Activated T-helper 17 cell treated with anti-CD3 and anti-CD28 coated beads, Interleukin-2, amount 50 U/mL, for 72 hours (primary cell): Measurements from ENCODE around the gene TEX38. TPM values are rescaled to one million over a fixed set of nuclear protein-coding genes. Genes with fewer than 3 reads are reported as not detected.
"Not testable (repeated sequence)": the region's sequence is repeated elsewhere in the genome, so short reads cannot be mapped to it uniquely, and the experiment has no call there.

Experiments used
- ATAC-seq: fragments of 150-1000 bp; cut with Tn5 transposase; replicated peaks from 2 replicates; pipeline ENCODE4 v1.10.0; 2021; ENCODE audit warnings: mild to moderate bottlenecking, moderate library complexity
- H3K27ac Mint-ChIP-seq: one replicate; pipeline ENCODE4 v1.8.0; 2022; ENCODE audit warnings: mixed read lengths
- H3K27me3 Mint-ChIP-seq: one replicate; pipeline ENCODE4 v1.8.0; 2022; ENCODE audit warnings: mixed read lengths
- H3K36me3 Mint-ChIP-seq: one replicate; pipeline ENCODE4 v1.8.0; 2022; ENCODE audit warnings: low read depth, mild to moderate bottlenecking, mixed read lengths
- H3K4me1 Mint-ChIP-seq: one replicate; pipeline ENCODE4 v1.8.0; 2022; ENCODE audit warnings: mixed read lengths
- H3K4me3 Mint-ChIP-seq: one replicate; pipeline ENCODE4 v1.8.0; 2022; ENCODE audit warnings: mild to moderate bottlenecking, mixed read lengths
- H3K9me3 Mint-ChIP-seq: one replicate; pipeline ENCODE4 v1.8.0; 2022; ENCODE audit warnings: mixed read lengths
- total RNA-seq, 2 donors: library from RNA; stranded (reverse); gene quantifications; one replicate each; pipeline ENCODE4 v1.2.3, GENCODE V29; 2022

TEX38 gene
- total RNA-seq, 2 donors from 2014 or later = 0.26 TPM; not detected in 1

- H3K36me3 Mint-ChIP-seq = peaks cover 86% of the 10 kb centered on the region
- H3K9me3 Mint-ChIP-seq = peaks cover 3% of the 10 kb centered on the region
- H3K4me3 Mint-ChIP-seq = no peak overlapping the region
- H3K4me1 Mint-ChIP-seq = peaks cover 15% of the 10 kb centered on the region
- H3K27ac Mint-ChIP-seq = no peak overlapping the region
- ATAC-seq = no peak
- no peaks in the 10 kb centered on the region for H3K27me3 Mint-ChIP-seq
Measured at GRCh38 chr1:46649764-46650163, 21.9 kb upstream of the TEX38 start.

DNA sequence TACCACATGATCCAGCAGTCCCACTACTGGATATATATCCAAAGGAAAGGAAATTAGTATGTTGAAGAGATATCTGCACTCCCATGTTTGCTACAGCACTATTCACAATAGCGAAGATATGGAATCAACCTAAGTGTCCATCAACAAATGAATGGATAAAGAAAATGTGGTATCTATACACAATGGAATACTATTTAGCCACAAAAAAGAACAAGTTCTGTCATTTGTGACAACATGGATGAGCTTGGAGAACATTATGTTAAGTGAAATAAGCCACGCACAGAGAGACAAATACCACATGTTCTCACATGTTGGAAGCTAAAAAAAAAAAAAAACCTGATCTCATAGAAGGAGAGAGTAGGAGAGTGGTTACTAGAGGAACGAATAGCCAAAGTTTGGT is 21.2 kb upstream of the TEX38 start:
- peaks cover 15% of the 10 kb centered on the region for H3K4me1 Mint-ChIP-seq
- H3K27ac Mint-ChIP-seq = no peak overlapping the region
- ATAC-seq = no peak
- peaks cover 3% of the 10 kb centered on the region for H3K9me3 Mint-ChIP-seq
- H3K36me3 Mint-ChIP-seq = peaks cover 88% of the 10 kb centered on the region
- no peaks in the 10 kb centered on the region for H3K27me3 Mint-ChIP-seq
- no peak overlapping the region for H3K4me3 Mint-ChIP-seq

DNA sequence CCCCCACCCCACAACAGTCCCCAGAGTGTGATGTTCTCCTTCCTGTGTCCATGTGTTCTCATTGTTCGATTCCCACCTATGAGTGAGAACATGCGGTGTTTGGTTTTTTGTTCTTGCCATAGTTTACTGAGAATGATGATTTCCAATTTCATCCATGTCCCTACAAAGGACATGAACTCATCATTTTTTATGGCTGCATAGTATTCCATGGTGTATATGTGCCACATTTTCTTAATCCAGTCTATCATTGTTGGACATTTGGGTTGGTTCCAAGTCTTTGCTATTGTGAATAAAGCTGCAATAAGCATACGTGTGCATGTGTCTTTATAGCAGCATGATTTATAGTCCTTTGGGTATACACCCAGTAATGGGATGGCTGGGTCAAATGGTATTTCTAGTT is 20.5 kb upstream of the TEX38 start:
- not testable (repeated sequence) for H3K27ac Mint-ChIP-seq, H3K27me3 Mint-ChIP-seq, ATAC-seq, H3K9me3 Mint-ChIP-seq, H3K4me3 Mint-ChIP-seq
- H3K4me1 Mint-ChIP-seq = peaks cover 15% of the 10 kb centered on the region
- H3K36me3 Mint-ChIP-seq = peaks cover 94% of the 10 kb centered on the region

DNA sequence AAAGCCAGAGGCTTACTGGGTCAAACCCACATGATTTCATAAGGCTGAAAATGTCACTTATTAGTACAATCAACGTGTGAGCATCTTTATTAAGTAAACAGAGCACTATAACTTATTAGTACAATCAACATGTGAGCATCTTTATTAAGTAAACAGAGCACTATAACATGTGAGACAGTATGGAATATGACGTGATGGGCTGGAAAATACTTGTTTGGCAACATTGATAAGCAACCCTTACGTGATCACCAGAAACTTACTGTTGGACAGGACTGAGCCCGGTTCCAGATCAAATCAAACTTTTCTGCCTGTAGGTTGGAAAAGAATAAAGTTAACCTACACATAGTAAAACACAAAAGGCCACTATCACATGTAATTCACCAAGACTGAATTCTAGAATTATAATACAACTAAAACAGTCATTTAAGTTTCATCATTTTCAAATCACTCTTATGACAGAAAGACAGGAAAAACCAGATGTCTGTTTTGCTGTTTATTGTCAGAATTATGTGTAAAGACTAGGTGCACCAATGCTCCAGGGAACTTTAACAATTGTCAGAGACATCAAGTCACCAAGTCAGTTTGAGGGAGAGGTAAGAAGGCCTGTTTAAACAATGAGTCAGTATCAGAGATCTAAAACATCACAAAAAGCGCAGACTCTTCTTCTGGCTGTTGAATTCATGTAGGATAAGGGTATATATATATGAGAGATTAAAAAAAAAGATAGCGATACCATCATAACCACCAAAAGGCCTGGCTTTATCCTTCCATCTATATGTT is 19.1 kb upstream of the TEX38 start:
- Mint-ChIP-seq H3K27me3 (no peaks in the 10 kb centered on the region), H3K27ac (peak overlapping the region; percentile 79), H3K4me3 (no peak overlapping the region), H3K36me3 (peaks cover 92% of the 10 kb centered on the region), H3K9me3 (peaks cover 3% of the 10 kb centered on the region), H3K4me1 (peaks cover 6% of the 10 kb centered on the region)
- ATAC-seq = no peak

DNA sequence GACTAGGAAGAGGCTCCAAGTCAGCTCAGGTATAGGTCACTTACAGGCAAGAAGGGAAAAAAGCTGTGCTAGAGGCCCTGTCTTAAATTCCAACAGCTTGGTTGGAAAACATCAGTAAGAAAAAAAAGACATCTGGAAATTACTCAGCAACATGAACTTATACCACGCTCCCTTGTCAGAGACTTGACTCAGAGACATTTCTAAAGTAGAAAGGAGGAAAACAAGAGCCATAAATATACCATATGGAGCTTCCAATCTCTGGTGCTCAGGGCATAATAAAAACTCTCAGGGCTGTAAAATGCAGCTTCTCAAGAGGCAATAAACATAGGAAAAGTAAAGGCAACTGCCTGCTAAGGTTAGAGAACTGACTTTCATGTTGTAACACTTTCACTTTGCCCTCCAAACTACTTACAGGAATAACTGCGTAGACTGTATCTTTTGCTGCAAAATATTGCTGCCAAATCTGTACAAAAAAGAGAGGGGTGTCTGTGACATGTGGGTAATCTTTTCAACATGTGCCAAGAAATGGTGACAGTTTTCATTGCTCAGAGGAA is 18.2 kb upstream of the TEX38 start:
- Mint-ChIP-seq H3K4me1 (peaks cover 5% of the 10 kb centered on the region), H3K4me3 (peak overlapping the region; percentile 16)
- peak; percentile 80 for ATAC-seq

DNA sequence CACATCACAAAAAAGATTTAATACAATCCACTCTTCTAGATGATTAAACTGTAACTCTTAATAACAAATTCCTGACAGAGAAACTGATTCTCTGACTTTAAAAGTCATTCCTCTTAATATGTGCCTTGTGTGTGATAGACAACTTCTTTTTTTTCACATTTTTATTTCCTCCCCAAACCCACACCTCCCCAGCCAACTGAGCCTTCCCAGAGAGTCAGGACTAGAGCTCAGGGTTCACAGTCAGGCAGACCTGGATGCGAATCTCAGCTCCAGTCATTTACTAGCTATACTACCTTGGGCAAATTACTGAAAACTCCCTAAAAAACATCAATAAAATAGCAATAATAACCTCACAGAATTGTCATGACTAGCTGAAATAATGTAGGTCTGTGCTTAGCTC is 17.6 kb upstream of the TEX38 start:
- ATAC-seq = no peak
- peak overlapping the region; percentile 79 for H3K27ac Mint-ChIP-seq
- peaks cover 94% of the 10 kb centered on the region for H3K36me3 Mint-ChIP-seq
- peaks cover 5% of the 10 kb centered on the region for H3K4me1 Mint-ChIP-seq
- H3K9me3 Mint-ChIP-seq = peaks cover 3% of the 10 kb centered on the region
- H3K27me3 Mint-ChIP-seq = no peaks in the 10 kb centered on the region
- no peak overlapping the region for H3K4me3 Mint-ChIP-seq

More for the DNA sequence above, 18.2 kb upstream of the TEX38 start:
- peak overlapping the region; percentile 79 for H3K27ac Mint-ChIP-seq
- H3K9me3 Mint-ChIP-seq = peaks cover 3% of the 10 kb centered on the region
- H3K36me3 Mint-ChIP-seq = peaks cover 97% of the 10 kb centered on the region
- H3K27me3 Mint-ChIP-seq = no peaks in the 10 kb centered on the region

DNA sequence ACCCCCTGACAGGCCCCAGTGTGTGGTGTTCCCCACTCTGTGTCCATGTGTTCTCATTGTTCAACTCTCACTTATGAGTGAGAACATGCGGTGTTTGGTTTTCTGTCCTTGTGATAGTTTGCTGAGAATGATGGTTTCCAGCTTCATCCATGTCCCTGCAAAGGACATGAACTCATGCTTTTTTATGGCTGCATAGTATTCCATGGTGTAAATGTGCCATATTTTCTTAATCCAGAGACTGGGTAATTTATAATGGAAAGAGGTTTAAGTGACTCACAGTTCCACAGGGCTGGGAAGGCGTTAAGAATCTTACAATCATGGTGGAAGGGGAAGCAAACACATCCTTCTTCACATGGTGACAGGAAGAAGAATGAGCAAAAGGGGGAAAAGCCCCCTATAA is 17.0 kb upstream of the TEX38 start:
- Mint-ChIP-seq H3K36me3 (peaks cover 94% of the 10 kb centered on the region), H3K4me1 (peaks cover 11% of the 10 kb centered on the region)
- not testable (repeated sequence) for H3K27ac Mint-ChIP-seq, ATAC-seq, H3K4me3 Mint-ChIP-seq, H3K27me3 Mint-ChIP-seq, H3K9me3 Mint-ChIP-seq

GRCh38 chr1:46655848-46656247 is 15.8 kb upstream of the TEX38 start:
- peaks cover 92% of the 10 kb centered on the region for H3K36me3 Mint-ChIP-seq
- no peak overlapping the region for H3K4me3 Mint-ChIP-seq
- H3K4me1 Mint-ChIP-seq = peaks cover 11% of the 10 kb centered on the region
- no peak for ATAC-seq
- H3K27me3 Mint-ChIP-seq = no peaks in the 10 kb centered on the region
- H3K27ac Mint-ChIP-seq = no peak overlapping the region
- H3K9me3 Mint-ChIP-seq = no peaks in the 10 kb centered on the region

GRCh38 chr1:46656643-46657042 is 15.0 kb upstream of the TEX38 start:
- Mint-ChIP-seq H3K4me3 (no peak overlapping the region), H3K27me3 (no peaks in the 10 kb centered on the region), H3K4me1 (peaks cover 11% of the 10 kb centered on the region), H3K9me3 (no peaks in the 10 kb centered on the region), H3K36me3 (peaks cover 84% of the 10 kb centered on the region), H3K27ac (no peak overlapping the region)
- no peak for ATAC-seq

GRCh38 chr1:46657775-46658174 is 13.9 kb upstream of the TEX38 start:
- Mint-ChIP-seq H3K27me3 (no peaks in the 10 kb centered on the region), H3K36me3 (peaks cover 73% of the 10 kb centered on the region), H3K4me3 (no peak overlapping the region), H3K27ac (no peak overlapping the region), H3K4me1 (peaks cover 11% of the 10 kb centered on the region), H3K9me3 (no peaks in the 10 kb centered on the region)
- ATAC-seq = peak; percentile 47

DNA sequence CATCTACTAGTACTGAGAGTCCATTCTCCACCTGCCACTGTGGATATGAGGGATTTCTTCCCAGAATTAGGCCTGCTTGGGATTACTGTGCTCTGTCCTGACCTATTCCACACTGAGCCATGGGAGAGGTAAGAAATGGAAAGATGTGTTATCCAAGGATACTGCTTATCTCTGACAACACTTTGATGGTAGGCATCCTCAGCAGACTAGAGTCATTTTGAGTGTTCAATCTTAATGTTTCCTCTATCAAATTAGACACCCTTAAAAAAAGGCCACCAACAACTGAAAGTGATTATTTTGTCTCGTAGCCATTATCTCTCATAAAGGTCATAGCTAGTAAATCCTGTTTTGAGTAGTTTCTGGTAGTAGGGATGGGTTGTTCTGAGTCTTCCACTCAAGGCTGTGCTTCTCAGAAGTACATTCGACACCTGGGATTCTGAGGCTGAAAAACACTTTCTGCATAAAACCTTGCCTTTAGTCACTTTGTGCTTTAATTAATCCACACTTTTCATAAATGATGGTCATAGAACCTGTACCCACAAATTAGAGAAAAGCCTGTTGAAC is 12.3 kb upstream of the TEX38 start:
- no peaks in the 10 kb centered on the region for H3K9me3 Mint-ChIP-seq
- H3K27me3 Mint-ChIP-seq = no peaks in the 10 kb centered on the region
- ATAC-seq = peak; percentile 74
- H3K27ac Mint-ChIP-seq = peak overlapping the region; percentile 54
- peaks cover 6% of the 10 kb centered on the region for H3K4me1 Mint-ChIP-seq
- H3K36me3 Mint-ChIP-seq = peaks cover 74% of the 10 kb centered on the region
- H3K4me3 Mint-ChIP-seq = peak overlapping the region; percentile 39

DNA sequence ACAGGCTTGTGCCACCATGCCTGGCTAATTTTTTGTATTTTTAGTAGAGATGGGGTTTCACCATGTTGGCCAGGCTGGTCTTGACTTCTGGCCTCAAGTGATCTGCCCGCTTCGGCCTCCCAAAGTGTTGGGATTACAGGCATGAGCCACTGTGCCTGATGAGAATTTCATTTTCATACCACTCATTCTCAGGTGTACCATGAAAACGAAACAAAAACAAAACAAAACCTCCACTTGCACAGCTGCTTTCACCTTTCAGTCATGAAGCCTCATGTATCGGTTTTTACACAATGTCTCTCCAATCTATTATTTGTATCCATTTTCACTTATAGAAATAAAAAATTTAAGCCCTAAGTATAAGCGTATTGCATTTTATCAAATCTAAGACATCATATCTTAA is 11.5 kb upstream of the TEX38 start:
- not testable (repeated sequence) for H3K27me3 Mint-ChIP-seq, H3K9me3 Mint-ChIP-seq, H3K4me1 Mint-ChIP-seq
- ATAC-seq = peak; percentile 75
- peak overlapping the region; percentile 59 for H3K27ac Mint-ChIP-seq
- peak overlapping the region; percentile 39 for H3K4me3 Mint-ChIP-seq
- H3K36me3 Mint-ChIP-seq = peaks cover 74% of the 10 kb centered on the region

- not testable (repeated sequence) for H3K27ac Mint-ChIP-seq, H3K4me3 Mint-ChIP-seq, ATAC-seq, H3K9me3 Mint-ChIP-seq, H3K27me3 Mint-ChIP-seq
- Mint-ChIP-seq H3K36me3 (peaks cover 49% of the 10 kb centered on the region), H3K4me1 (peaks cover 21% of the 10 kb centered on the region)
Measured at GRCh38 chr1:46662919-46663318, 8.7 kb upstream of the TEX38 start.

- no peak for ATAC-seq
- Mint-ChIP-seq H3K4me1 (peaks cover 15% of the 10 kb centered on the region), H3K27ac (peak overlapping the region; percentile 70), H3K36me3 (peaks cover 25% of the 10 kb centered on the region), H3K4me3 (no peak overlapping the region), H3K9me3 (no peaks in the 10 kb centered on the region), H3K27me3 (no peaks in the 10 kb centered on the region)
Measured at GRCh38 chr1:46665983-46666382, 5.7 kb upstream of the TEX38 start.
